GM20431 (cell line): Measurements from ENCODE around the gene GREB1L.

Experiments
- in situ Hi-C: fragments of 300-500 bp; cut with MseI, MboI; formaldehyde crosslinking; loops from one replicate; pipeline ENCODE4 v1.15.0; 2020; ENCODE audit warnings: low sequenced_read_pairs; ENCODE audit not compliant: unreplicated experiment

Gene GREB1L

DNA sequence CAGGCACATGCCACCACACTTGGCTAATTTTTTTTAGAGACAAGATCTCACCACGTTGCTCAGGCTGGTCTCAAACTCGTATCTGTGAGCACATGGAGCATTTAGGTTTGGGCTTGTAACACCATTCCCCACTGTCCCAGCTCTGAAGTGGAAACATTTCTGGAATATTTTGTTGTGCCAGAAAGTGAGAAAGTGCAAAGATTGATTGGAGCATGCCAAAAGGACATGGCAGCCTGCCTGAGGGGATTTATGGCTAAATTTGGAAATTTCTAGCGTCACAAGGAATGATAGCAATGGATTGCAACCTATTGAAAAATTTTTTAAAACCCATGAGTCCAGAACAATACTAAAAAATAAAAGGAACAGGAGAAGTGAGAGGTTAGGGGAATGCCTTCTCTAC lies 221.7 kb downstream of the GREB1L start:
- in situ Hi-C loops: no loop called here

DNA sequence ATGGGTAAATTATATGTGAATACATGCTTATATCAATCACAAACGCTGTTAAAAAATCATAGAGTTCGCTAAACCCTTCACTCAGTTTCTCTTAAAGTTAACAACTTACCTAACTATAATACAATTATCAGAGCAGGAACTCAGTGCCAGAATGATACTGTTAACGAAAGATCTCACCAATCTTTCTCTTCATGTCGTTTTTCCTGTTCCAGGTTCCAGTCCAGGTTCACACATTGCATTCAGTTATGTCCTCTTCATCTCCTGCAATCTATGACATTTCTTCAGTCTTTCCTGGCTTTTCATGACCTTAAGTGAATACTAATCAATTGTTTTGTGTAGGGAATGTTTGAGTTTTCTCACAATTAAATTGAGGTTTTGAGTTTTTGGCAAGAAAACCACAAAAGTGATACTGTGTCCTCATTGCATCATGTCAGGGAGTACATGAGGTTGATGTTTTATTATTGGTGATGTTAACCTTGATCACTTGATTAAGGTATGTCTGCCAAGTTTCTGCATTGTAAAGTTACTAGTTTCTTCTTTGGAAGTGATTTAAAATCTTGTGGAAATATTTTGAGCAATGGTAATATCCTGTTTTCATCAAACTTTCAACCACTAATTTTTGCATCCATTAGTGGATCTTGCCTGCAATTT lies 226.6 kb downstream of the GREB1L start:
- in situ Hi-C loops: no loop called here

DNA sequence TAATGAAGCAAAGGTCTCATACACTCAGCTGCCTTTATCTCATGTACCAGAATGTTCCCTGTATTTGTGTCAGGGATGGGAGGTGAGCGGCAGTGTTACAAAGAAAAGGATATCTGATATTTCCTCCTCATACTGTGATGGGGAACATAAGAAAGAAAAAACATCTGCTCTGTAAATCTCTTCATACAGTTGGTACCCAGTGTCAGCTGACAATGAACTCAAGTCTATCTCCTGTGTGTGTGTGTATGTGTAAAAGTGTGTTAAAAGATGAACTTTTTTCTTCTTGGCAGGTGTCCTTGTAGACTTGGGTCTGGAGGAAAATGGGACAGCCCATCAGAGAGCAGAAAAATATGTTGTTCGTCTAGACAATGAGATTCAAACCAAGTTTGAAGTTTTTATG lies 230.7 kb downstream of the GREB1L start:
- in situ Hi-C loops: no loop called here

GRCh38 chr18:21474621-21475020 lies 232.6 kb downstream of the GREB1L start:
- in situ Hi-C loops: no loop called here

GRCh38 chr18:21479721-21480120 lies 237.7 kb downstream of the GREB1L start:
- in situ Hi-C loops: no loop called here

- in situ Hi-C loops: no loop called here
Measured at GRCh38 chr18:21481739-21482138, 239.7 kb downstream of the GREB1L start.

DNA sequence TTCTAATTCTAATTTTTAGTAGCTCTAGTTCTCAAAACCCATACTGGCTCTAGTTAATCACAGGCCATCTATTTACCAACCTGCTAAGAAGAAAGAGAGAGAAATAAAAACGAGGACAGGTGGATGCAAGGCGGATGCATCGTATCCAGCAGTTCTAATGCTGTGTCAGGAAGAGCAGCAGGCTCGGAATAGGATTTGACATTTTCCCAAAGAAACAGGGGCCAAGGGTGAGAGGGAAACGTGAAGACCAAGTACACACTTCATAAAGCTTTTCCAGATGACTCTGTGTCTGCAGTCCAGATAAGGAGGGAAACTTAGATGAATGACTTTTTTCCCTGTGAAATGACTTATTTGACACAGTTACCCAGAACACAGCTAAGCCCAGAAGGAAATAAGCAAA lies 241.0 kb downstream of the GREB1L start:
- in situ Hi-C loops: no loop called here

DNA sequence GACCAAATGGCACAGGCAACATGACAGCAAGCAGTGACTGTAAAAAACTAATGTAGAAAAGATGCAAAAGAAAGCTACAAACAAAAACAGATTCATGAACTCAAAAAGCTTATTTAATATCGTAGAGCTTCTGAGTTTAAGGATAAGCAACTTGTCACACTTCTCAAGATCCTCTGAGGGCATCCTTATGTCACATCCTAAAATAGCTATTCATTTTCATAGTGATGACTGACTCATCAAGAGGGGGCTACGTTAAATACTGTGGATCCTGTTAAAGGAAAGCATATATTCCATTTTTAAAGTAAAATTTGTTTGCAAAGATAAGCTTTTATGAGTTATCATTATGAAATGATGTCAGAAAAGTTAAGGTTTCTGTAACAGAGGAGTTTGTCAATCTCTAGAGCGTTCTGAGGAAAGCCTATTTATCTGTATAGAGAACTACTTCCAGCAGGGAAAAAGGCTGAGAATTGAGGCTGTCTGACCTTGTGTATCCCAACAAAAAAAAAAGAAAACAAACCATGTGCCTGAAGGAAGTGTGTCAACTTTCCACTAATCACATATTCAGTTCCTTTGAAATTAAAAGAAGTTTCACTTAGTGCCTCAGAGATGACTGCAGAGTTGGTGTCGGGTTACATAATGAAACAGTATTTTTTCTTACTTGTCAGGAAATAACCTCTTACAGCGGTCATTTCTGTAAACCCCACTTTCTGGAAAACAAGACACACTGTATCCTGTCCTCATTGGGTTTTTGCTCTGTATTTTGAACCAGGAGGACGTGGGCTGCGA lies 243.0 kb downstream of the GREB1L start:
- in situ Hi-C loops: no loop called here

- in situ Hi-C loops: no loop called here
Measured at GRCh38 chr18:21486905-21487437, 244.9 kb downstream of the GREB1L start.

DNA sequence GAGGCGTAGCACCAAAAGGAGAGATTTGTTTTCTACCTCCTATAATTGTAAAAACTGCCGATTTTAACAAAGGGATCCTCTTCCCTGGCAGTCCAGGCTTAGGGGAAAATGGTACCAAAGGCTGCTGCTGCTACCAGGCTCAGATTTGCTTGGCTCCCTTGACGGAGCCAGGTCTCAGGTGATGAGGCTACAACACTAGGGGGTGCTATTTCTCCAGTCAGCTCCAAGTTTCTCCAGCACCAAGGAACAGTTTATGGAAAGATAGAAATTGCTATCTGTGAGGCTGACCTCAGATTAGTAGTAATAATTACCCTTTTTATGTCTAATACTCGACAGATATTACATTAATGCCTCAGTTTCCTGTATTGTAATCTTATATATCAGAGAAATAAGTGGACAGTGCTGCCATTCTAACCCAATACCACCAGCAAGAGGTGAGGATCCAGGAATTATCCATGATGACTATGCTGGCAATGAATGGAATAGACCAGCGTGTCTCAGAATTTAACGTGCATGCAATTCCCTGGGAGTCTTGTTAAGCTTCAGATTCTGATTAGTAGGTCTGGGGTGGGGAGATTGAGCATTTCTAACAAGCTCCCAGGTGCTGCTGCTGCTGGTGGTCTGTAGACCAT lies 247.2 kb downstream of the GREB1L start:
- in situ Hi-C loops: no loop called here

DNA sequence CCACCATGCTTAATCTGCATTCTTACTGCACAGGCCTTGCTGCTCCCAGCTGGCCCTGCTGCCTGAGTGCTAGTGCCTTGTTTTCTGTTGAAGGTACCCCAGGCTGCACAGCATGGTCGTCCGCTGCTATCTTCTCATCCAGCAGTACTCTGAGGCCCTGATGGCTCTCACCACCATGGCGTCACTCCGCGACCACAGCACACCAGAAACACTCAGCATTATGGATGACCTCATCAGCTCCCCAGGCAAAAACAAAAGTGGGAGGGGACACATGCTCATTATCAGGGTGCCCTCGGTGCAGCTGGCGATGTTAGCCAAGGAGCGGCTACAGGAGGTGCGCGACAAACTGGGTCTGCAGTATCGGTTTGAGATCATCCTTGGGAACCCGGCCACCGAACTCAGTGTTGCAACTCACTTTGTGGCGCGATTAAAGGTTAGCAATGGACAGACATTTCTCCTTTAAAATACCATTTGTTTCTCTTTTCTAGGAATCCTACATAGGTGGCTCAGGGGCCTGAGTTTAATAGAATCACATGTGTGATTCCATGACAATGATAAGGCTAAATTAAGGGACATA lies 248.0 kb downstream of the GREB1L start:
- in situ Hi-C loops: no loop called here

DNA sequence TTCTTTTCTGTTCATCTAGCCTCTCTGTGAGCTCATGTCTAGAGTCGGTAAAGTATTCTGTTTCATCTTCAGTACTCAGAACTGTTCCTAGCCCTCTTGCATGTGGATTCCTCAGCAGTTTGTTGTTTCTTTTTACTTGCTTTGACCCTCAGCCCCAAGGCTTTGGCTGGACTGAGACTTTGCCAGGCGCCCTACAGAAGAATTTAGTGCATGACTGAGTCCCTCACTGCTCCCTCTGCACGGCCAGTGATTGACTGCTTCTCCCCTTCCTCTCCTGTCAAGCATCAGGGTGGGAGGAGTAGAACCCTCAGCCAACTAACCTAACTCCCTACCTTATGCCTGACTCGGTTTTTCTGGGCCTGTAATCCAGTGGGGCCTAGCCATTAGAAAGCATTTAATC lies 248.7 kb downstream of the GREB1L start:
- in situ Hi-C loops: no loop called here

DNA sequence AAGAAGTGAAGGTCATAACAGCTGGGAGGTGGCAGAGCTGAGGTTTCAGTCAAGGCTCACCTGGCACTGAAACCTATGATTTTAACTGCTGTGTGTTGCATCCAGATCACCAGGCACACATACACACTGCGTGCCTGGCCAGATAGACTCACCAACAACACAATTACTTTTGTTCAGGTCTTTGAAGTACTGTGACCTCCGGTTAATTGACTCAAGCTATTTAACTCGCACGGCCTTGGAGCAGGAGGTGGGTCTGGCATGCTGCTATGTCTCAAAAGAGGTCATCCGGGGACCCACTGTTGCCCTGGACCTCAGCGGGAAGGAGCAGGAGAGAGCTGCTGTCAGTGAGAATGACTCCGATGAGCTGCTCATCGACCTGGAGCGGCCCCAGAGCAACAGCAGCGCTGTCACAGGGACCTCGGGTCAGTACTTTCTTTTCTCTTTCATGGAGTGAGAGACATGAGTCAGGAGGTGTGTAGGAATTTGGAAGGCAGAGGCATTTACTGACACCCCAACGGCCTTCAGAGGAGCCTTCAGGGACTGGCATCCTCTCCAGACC lies 254.3 kb downstream of the GREB1L start:
- in situ Hi-C loops: no loop called here

DNA sequence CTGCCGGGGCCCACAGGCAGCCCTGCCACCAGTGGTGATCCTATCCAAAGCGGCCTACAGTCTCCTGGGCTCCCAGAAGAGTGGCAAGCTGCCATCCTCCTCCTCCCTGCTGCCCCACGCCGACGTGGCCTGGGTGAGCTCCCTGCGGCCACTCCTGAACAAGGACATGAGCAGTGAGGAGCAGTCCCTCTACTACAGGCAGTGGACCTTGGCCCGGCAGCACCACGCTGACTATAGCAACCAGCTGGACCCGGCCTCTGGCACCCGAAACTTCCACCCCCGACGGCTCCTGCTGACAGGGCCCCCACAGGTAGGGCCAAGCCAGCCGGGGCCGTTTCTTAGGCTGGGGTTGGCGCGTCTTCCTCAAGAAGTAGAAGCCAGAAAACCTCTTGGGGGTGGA lies 258.0 kb downstream of the GREB1L start:
- in situ Hi-C loops: no loop called here

DNA sequence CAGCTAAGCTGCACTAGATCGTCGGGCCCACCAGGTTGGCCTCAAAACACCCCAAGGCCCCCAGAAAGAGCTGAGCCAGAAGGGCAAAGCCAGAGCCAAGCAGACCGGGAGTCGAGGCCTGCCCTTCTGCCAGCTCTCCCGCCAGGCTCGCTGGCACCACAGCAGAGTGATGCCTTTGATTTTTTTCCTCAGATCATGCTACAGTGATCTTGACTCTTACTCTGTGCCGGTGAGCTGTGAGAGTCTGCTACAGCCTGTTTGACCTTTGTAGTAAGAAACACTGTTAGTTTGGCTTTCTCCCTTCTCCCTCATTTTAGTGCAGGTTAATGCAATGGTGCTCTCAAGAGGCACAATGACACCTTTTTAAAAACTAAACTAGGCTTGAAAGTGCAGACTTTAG lies 260.6 kb downstream of the GREB1L start:
- in situ Hi-C loops: no loop called here

DNA sequence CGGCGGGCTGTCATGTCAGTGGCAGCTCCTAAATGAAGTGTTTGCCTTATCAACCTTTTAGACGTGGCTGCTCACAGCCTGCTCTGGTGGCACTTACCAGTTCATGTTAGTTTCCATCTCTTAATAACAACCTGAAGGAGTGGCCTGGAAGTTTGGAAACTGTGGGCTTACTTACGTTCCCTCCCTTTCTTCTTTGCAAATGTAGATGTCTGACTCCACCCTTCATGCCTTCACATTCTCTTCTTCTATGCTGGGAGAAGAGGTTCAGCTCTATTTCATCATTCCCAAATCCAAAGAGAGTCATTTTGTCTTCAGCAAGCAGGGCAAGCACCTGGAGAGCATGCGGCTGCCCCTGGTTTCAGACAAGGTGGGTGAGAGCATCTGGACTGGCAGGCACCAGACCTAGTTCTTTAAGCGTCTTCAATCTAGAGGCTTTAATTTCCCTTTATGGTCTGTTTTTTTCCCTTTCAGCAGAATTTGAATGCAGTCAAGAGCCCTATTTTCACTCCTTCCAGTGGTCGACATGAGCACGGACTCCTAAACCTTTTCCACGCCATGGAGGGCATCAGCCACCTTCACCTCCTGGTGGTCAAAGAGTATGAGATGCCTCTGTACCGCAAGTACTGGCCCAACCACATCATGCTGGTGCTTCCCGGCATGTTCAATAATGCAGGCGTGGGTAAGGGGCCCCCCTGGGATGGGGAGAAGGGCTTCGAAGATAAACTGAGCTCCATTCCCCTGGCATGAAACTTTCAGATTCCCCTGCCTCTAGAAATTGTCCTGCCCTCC lies 266.1 kb downstream of the GREB1L start:
- in situ Hi-C loops: no loop called here

GRCh38 chr18:21509062-21509461 lies 267.0 kb downstream of the GREB1L start:
- in situ Hi-C loops: no loop called here

GRCh38 chr18:21513292-21513691 lies 271.3 kb downstream of the GREB1L start:
- in situ Hi-C loops: no loop called here

- in situ Hi-C loops: no loop called here
Measured at GRCh38 chr18:21513741-21514140, 271.7 kb downstream of the GREB1L start.

GRCh38 chr18:21522530-21522929 lies 280.5 kb downstream of the GREB1L start:
- in situ Hi-C loops: no loop called here
